Stimulated activated CD4-positive, alpha-beta T cell treated with anti-CD3 and anti-CD28 coated beads, TNF-alpha, amount 100 ng/mL, for 48 hours (primary cell): ENCODE measurements around the gene RRP15.
A peak's percentile ranks its signal among the peaks of the same experiment; 100 is the strongest.

Experiments used
- DNase-seq, 3 donors: peaks; one replicate each; pipeline ENCODE4 v3.0.0-alpha.2; 2020; ENCODE audit warnings: low read depth in 3 of 3

Gene RRP15

GRCh38 chr1:218362418-218363076 lies 77.5 kb downstream of the RRP15 start:
- DNase-seq = no peak

GRCh38 chr1:218363141-218363540 lies 78.0 kb downstream of the RRP15 start:
- no peak for DNase-seq

GRCh38 chr1:218364028-218364710 lies 79.1 kb downstream of the RRP15 start:
- DNase-seq = no peak

- no peak for DNase-seq
Observed at GRCh38 chr1:218365226-218365999, 80.3 kb downstream of the RRP15 start.

- no peak for DNase-seq
Observed at GRCh38 chr1:218366322-218367052, 81.4 kb downstream of the RRP15 start.

- no peak for DNase-seq
Observed at GRCh38 chr1:218367118-218367517, 82.0 kb downstream of the RRP15 start.

GRCh38 chr1:218368686-218369085 lies 83.6 kb downstream of the RRP15 start:
- no peak for DNase-seq

- no peak for DNase-seq
Observed at GRCh38 chr1:218369688-218370511, 84.8 kb downstream of the RRP15 start.

- DNase-seq = no peak
Observed at GRCh38 chr1:218371927-218372672, 87.0 kb downstream of the RRP15 start.

GRCh38 chr1:218374401-218375353 lies 89.6 kb downstream of the RRP15 start:
- DNase-seq = no peak

- DNase-seq = no peak
Observed at GRCh38 chr1:218376722-218377121, 91.6 kb downstream of the RRP15 start.

- DNase-seq = peak; percentile 19 to 61 (median 38)
Observed at GRCh38 chr1:218377143-218377660, 92.1 kb downstream of the RRP15 start.

GRCh38 chr1:218380125-218380977 lies 95.3 kb downstream of the RRP15 start:
- DNase-seq = no peak

GRCh38 chr1:218382261-218382660 lies 97.2 kb downstream of the RRP15 start:
- DNase-seq = no peak

GRCh38 chr1:218383051-218383450 lies 98.0 kb downstream of the RRP15 start:
- no peak for DNase-seq

- DNase-seq = no peak
Observed at GRCh38 chr1:218383681-218384080, 98.6 kb downstream of the RRP15 start.

- no peak for DNase-seq
Observed at GRCh38 chr1:218384581-218384993, 99.5 kb downstream of the RRP15 start.
